ENCODE data around the gene ALOXE3.
"Not testable (repeated sequence)": the region's sequence is repeated elsewhere in the genome, so short reads cannot be mapped to it uniquely, and the experiment has no call there.

Gene ALOXE3

DNA sequence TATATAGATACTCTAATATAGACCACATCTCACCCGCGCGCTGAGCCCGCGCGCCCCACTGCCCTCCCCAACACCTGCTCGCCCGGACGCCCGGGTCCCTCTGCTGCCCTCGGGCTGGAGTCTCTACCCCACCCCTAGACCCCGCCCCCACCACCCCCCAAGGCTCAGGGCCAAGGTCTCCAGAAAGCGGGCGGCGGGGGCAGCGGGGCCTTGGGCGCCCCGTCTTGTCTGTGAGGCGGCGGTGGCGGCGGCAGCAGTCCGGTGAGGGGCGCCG is 3.0 kb upstream of the ALOXE3 start:
- no peak for DNase-seq

DNA sequence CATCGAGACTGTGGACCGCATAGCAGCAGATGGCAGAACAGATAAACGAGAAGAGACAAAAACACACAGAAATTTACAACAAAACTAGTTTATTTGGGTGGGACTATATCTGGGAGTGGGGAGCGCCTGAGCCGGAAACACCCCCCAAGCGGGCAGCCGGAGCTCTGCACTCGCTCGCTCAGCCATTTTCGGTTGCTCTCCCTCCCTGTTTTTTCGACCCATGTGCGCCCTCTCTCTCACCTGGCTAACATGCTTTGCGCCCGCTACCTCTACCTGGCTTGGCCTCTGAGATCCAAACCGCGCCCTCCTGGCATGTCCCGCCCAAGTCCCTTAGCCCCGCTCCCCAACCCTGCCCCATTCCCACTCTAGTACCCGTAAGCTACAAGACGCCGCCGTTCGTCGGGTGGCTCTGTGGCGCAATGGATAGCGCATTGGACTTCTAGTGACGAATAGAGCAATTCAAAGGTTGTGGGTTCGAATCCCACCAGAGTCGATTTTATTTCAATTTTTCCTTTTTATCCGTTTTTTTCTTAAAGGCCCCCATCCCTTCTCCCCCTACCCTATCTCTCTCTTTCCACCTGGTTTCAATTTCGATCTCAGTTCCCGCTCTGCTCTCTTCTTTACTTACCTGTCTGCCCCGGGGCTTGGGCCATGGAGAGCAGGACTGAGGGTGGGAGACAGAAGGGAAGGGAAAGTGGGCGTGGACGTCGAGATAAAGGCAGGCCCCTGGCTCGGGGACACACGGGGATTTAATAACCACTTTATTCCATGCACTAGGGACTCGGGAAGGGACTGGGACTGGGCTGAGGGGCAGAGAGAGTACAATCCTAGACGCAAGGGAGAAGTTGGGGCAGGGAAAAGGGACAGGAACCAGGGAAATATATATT is 2.4 kb upstream of the ALOXE3 start:
- peak; percentile 32 for DNase-seq

DNA sequence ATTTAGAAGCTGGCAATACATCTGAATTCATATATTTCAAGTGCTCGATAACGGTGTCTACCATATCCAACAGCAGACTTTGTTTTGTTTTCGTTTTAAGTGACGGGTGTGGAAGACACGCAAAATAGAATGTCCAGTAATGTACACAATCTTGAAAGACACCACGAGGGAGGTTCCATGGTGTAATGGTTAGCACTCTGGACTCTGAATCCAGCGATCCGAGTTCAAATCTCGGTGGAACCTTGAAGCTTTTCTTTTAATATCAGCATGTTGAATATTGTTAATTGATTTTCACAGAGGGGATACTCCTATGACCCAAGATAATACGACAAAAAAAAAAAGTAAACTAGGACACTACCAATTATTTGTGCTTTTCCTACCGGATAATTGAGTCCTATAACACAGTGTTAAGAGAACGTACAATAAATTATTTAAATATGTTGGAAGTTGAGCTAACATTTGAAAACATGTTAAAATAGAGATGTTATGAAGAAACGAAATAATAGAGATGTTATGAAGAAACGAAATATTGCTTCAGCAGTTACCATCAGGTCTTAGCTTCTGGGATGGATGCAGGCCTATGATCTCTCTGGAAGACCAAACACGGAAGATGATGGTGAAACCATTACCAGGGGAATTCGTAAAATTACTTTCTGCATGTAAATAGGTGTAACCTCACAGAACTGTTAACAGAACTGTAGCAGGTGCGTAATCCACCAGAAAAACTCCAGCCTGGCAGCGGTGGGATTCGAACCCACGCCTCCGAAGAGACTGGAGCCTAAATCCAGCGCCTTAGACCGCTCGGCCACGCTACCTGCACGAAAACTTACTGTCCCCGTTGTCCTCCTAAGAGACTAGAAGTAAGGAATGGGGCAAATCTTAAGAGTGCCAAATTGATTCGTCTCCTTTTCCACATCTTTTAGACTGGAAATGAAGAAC is 1.5 kb upstream of the ALOXE3 start:
- DNase-seq = peak; percentile 60

DNA sequence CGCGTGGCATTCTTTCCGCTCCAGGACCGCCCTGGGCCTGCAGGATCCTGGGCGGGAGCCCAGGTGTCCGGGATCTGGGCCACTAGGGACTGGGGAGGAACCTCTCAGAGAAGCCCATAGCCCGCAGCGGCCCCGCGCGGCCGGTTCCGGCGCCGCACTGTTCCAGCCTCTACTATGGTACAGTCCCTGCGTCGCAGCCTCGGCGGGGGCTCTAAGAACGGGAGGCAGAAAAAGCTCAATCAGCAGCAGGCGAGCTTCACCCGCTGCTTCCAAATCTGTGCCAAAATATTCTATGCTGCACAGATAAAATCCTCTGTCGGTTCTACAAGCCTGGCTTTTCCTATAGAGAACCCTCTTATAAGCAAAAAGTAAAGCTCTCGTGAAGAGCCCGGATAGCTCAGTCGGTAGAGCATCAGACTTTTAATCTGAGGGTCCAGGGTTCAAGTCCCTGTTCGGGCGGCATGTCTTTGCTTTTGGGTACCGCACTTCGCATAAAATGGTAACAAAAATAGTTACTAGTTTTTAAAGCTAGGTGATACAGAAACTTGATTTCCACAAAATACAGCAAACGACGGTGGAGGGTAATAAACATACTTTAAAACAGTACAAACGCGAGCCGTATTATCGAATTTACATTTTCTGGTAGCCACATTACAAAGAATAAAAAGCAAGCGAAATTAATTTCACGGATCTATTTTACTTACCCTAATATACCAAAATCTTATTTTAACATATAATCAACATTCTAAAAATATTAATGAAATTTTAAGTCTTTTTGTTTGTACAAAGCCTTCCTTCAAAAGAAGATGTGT is 661 bp upstream of the ALOXE3 start:
- peak; percentile 75 for DNase-seq

DNA sequence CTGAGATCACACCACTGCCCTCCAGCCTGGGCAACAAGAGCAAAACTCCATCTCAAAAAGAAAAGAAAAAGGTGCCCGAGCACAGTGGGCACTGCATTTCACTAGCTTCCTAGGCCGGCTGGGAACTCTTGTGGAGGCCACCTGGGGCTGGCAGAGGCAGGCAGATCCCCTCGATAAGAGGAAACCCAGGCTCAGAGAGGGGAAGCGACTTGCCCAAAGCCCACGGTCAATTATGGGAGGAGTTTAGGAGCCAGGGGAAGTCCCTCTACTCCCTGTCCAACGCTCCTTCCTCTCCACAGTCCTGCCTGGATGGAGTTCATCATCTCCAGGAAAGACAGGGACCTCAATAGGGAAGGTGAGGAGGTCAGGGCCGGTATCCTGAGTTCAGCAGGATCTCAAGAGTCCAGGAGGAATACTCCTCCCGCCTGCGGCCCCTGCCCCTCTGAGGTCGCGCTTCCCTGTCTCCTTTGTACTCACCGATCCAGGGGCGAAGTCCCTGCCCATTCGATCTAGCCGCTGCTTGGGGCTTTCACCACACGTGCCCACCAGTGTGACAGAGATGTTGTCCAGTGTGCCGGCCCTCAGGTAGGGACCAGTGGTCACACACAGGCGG is 841 bp downstream of the ALOXE3 start:
- DNase-seq = no peak

DNA sequence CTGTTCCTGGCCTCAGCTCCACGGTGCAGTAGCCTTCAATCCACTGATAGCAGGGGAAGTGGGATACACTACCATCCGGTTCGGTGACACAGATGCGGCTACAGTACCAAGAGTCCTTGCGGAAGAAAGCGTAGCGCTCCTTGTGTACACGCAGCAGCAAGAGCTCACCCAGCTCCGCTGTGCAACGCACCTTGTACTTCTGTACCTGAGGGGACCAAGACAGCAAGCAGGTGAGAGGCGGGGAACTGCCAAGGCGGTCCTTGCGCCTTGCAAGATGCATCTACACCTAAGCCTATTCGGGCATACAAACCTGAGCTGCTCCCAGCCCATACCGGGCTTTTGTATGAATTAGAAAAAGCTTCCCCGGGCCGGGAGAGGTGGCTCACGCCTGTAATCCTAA is 1.5 kb downstream of the ALOXE3 start:
- DNase-seq = no peak

DNA sequence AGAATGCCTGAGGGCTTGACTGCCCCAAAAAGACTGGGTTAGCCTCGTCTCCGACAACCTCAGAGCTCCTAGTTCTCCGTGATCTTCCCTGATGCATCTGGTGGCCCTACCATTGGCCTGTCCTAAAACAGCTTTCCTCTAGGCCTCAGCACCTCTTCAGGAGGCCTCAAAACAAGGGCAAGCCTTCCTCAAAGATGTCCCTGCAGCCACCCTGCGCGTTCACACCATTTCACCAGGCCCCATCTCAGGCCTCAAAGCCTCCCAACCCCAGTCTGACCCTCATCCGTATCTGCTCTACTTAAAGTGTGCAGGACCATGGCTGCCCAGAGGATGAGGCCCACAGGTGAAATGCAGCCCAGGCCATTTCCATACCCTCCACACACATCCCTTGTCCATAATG is 7.4 kb downstream of the ALOXE3 start:
- no peak for DNase-seq

DNA sequence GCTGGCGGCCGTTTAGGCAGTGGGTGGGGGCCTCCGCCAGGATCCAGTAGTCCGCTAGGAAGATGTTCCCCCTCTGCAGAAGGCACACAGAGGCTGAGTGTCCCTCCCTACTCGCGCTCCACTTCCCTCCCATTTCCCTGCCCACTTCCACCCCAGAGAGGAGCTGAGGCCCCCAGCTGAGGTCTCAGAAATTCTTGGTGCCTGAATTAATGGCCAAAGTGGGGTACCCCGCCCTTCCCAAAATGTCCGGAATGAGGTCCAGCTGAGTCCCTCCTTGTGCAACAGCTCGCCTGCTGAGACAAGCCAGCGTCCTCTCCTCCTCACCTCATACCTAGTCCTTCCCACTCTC is 7.9 kb downstream of the ALOXE3 start:
- DNase-seq = no peak

DNA sequence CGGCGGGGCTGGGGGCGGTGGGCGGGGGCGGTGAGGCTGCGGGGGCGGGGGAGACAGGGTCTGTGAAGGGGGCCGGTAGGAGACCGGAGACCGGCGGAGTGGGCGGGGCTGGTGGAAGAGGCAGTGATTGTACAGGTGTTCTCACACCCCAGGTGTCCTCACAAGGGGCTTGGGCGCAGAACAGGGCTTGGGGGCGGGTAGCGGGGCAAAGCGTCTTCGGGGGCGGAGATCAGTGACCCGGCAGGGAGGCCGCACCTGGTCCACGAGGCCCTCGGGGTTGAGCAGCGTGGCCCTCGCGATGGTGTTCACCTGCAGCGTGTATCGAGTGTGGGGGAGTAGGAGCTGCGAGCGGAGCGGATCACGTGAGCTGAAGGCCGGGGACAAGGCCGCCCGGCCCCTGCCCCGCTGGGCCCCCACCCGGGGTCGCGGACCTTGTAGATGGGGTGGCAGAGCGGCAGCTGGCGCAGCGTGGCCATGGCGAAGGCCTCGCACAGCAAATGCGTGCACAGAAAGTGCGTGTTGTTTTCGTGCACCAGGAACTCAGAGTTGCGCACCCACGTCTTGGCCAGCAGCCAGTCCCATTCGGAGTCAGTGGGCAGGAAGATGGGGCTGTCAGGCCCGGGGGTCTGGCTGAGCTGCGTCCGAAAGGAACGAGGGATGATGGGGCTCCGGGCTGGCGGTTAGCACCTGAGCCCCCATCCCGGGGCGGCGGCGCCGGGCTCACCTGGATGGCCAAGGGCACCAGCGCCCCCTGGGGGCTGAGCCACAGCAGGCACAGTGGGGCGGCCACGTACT is 8.5 kb downstream of the ALOXE3 start:
- peak; percentile 74 for DNase-seq

DNA sequence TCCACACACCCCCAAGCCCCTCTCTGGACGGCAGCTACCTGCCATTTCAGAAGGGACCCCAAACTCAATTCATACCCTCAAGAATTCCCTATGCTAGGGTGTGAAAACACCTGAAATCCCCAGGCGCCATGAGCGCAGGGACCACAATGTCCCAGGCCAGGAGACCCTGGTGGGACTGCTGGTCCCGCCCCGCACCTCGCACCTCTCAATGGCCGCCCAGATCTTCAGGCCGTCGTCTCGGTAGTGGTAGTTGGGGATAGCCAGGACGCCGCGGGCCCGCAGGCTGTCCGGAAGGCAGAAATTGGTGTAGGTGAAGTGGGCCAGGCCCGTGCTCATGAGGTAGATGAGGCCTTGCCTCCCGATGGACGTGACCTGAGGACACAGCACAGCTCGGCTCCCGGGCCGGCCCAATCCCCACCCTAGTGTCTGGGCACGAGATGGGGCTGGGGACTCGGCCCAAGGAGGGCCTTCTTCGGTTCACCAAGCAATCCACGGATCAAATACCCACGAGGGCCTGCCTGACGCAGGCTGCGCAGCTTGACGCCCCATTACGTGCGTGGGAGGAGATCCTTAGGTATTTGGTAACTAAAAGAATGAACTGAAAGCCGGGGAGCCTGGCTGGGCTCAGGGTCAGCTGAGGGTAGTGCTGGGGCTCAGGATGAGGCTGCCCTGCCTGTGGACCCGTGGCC is 9.2 kb downstream of the ALOXE3 start:
- DNase-seq = no peak

DNA sequence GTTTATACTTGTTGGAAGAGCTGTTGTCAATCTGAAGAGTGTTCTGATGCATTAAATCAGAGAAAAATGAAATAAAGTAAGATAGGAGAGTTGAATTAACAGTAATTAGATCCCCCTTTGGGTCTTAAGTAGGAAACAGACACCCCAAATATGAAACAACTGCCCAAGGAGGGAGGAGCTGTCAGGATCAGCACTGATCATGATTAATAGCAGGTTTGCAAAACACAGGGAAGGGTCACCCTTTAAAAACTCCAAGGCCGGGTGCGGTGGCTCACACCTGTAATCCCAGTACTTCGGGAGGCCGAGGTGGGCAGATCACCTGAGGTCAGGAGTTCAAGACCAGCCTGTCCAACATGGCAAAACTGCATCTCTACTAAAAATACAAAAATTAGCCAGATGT is 11.3 kb downstream of the ALOXE3 start:
- DNase-seq = not testable (repeated sequence)

DNA sequence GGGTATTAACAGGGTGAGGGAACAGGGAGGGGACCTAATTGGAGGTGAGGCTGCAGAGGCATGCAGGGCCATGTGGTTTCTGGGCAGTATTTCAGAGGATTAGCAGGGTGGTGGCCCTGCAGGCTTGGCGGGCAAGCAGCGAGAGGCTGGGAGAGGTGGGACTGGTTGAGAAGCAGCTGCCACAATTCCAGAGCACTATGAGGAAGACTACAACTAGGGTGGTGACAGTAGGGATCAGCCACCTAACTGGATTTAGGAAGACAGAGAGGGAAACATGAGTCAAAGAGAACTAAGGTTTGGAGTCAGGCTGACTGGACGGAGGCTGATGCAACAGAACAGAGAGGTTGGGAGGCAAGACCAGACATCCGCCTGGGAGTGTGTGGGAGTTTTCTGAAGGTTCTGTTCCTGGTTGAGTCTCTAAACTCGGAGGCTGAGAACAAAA is 12.3 kb downstream of the ALOXE3 start:
- DNase-seq = no peak

DNA sequence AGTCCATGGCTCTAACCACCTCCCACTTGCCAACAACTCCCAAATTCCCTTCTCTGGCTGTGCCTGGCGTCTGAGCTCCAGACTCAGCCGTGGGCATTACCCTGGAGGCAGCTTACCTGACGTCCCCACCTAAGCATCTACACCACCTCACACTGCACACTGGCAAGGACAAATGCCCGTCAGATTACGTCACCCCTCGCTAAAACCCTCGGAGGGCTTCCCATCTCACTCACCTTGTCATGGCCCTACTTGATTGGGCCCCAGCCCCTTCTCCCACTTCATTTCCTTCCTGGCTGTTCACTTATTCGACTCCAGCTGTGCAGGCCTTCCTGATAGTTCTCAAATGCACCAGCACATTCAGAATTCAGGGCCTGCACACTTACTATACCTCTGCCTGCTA is 13.4 kb downstream of the ALOXE3 start:
- no peak for DNase-seq

DNA sequence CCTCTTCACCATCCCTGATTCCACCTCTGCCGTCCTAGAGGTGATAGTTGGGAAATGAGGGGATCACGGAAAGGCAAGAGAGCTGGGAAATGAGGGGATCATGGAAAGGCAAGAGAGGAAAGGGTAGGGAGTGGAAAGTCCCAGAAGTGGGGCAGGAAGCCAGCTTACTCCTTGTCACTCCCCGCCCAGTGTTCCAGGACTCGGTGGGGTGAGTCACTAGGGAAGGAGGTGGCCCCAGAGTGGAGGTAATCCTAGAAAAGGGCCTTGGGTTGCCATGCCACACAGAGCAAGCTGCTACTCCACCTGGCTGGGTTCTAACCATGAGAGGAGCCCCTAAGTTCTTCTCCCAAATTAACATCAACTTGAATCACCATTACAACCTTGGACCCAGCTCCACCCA is 14.8 kb downstream of the ALOXE3 start:
- DNase-seq = no peak

DNA sequence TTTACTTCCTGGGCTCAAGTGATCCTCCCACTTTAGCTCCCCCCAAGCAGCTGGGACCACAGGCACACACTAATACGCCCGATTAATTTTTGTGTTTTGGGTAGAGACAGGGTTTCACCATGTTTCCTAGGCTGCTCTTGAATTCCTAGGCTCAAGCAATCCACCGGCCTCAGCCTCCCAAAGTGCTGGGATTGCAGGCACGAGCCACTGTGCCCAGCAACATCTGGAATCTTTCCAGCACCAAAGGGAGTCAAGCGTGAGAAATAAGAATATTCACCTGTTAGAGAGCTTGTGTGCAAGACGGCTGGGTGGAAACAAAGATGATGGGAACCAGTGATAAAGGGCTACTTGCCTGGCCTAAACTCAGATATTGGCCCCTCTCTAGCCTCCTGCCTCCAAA is 16.6 kb downstream of the ALOXE3 start:
- DNase-seq = no peak

DNA sequence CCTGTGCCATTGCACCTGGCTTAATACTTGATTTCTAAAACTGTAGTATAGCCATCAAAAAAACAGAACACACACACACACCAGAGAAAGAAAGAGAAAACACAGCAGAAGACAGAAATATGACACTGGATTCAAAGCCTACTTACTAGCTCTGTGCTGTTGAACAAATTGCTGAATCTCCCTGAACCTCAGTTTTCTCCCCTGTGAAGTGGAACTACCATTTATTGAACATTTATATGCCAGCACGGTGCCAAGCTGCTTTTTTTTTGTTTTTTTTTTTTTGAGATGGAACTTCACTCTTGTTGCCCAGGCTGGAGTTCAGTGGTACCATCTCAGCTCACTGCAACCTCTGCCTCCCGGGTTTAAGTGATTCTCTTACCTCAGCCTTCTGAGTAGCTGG is 17.6 kb downstream of the ALOXE3 start:
- DNase-seq = no peak

DNA sequence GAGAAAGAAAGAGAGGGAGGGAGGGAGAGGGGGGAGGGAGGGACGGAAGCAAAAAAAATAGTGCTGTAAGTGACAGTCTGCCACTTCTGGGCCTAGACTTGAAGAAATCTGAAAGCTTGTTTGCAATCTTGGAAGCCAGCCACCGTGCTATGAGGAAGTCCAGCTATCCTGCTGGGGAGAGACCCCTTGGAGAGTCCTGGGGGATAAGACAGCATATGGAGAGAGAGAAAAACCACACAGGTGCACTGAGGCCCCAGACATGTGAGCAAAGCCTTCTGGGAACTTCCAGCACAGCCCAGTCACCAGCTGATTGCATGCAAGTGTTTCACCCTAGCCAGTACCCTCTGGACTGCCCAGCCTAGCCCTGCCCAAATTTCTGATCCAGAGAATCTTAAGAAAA is 18.2 kb downstream of the ALOXE3 start:
- no peak for DNase-seq

DNA sequence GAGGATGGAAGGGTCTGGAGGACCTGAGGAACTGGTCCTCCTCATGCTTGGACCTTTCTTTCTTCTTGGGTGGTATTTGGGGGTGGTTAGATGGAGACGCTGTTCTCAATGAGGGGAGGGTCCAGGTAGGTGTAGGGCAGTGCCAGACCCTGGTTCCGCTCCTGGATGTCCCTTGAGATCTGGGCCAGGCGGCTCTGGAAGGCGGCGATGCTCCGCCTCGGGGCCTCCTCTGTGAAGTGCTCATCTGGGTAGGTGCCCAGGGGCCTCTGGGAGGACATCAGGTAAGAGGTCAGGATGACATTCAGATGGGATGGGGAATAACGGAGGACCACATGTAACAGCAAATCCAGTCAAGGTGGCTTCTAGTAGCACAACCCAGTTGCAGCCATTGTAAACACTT is 21.8 kb downstream of the ALOXE3 start:
- DNase-seq = no peak

DNA sequence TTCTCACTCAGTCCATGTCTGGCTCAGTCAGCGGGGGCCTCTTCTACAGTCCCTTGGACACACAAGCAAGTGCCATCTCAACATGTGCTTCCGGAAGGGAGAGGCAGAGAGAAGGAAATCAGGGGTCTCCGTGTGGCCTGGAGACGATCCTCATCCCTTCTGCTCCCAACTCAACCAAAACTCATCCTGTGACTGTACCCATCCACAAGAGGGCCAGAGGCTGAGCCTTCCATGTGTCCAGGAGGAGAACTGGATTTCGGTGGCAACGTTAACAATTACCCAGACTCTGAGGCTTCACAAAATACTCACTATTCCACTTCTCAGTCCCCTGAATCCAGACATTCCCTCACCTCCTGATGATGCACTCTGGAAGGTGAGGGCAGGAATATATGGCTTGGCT is 23.0 kb downstream of the ALOXE3 start:
- no peak for DNase-seq

DNA sequence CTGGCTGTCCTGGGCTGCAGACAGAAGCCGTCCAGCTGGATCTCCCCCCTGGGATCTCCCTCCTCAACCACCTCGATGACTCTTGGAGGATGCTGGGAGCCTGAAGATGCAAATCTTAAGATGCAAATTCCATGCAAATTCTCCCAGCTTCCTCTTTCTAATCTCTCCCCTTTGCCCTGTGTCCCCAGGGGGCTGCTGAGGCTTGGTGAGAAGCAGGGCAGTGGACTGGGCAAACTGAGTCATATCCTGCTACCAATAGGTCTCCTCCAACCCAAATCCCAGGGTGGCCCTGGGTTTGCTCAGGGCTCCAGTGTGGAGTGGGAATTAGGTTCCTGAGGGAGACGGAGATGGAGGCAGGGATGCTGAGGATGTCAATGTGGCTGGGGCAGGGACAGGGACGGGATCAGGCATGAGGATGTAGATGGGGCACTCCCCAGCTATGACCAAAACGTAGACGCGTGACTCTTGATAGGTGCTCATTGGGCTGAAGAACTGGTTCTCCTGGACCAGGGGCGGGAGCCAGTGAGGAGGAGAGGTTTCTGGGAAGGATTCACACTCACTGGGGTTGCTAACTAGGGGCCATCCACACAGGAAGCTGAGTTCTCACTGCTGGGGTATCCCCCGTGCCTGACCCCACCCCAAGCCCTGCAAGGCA is 27.2 kb downstream of the ALOXE3 start:
- no peak for DNase-seq

DNA sequence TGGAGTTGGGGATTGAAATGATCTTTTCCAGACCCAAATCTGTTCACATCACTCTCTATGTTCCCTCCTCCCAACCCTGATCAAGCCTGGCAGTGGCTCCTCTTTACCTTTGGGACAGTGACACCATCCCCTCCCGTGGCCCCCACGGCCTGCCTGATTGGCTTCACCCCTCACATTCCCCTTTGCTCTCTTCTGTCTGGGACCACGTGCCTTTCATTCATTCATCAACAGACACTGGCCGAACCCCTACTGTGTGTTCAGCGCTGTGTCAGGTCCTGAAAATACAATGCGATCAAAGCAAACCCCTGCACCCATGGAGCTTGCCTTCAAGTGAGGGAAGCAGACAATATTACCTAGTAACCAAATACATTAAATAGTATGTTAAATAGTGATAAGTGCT is 28.6 kb downstream of the ALOXE3 start:
- DNase-seq = no peak
